ENCODE measurements around the gene SIRPD.

Gene SIRPD

DNA sequence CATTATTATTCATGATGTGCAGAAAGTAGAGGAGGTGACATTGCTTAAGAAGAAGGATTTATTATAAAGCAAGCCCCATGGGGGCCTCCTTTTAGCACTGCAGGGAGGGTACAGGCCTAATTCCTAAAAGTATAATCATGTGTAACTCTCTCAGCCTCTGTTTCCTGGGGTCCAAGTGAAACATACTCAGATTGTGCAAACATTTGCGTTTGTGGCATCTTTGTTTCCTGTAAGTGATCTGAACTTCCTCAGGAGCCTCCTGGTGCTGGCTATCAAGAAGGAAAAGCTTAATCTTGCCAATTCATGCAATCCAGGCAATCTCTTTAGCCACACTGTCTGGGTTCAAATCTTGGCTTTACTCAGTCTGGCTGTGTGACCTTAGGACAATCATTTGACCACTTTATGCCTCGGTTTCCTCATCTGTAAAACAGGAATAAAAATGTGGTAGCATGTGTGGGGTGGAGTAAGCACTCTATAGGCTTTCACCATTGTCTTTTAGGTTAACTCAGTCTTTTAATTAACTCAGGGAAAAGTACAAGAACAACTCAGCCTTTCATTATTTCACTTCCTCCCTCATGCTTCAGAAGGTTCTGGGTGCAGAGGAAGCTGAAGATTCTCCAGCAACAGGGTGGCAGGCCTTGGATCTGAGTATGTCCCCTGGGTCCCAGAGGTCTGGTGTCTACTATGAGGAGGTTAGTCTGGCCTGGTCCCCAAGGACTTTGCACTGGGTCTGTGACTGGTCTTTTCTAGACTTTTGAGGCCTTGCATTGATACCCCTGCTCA lies 65.5 kb downstream of the SIRPD start:
- DNase-seq: no peak

DNA sequence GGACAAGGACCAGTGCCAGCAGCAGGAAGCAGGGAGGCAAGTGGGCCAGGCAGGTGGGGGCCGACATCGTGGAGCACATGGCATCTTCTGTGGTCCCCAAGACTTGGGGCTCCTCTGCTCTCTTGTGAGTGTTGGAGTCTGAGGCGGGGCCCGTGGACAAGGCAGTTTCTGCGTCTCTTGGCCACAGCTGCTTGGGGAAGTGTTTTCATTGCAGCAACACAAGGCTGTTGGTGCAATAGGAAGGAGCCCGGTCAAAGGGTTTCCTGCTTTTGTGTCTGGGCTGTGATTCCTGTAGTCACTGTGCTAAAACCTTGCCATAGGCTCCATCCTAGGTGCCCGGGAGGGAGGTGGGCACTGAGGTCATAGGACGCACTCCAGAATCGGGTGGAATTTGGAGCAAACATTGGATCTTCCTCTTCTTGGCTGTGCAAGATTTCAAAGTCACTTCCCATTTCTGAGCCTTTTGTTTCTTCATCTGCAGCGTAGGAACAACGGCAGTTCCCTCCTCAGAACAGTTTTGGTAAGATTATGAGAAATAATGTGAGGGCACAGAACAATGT lies 66.1 kb downstream of the SIRPD start, which contains the start of gene SIRPB2:
TSS of gene SIRPB2 (minus strand) at position 140 of the 560 bp plus-strand sequence. CDS start at position 79, 61 bp downstream.
- no peak for DNase-seq

DNA sequence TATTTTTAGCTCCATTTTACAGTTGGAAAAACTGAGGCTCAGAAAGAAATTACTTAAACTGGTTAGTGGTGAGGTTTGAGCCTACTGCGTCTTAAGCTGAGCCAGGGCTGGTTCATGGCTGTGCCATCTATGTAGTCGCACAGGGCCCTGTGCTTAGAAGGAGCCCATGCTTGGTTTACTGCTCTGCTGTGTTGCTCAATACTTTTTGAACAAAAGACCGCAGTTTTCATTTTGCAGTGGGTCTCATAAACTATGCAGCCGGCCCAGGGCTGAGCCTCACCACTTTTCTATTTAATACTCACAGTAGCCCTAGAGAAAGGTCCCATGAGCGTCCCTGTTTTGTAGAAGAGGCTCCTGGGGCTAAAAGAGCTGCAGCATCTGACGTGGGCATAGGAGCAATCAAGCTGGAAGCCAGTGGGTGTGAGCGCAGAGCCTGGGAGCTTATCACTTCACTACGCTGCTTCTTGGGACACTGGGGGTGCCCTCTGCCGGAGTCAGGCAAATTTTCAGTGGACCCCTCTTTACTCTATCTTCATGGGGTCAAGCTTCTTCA lies 66.8 kb downstream of the SIRPD start:
- no peak for DNase-seq

DNA sequence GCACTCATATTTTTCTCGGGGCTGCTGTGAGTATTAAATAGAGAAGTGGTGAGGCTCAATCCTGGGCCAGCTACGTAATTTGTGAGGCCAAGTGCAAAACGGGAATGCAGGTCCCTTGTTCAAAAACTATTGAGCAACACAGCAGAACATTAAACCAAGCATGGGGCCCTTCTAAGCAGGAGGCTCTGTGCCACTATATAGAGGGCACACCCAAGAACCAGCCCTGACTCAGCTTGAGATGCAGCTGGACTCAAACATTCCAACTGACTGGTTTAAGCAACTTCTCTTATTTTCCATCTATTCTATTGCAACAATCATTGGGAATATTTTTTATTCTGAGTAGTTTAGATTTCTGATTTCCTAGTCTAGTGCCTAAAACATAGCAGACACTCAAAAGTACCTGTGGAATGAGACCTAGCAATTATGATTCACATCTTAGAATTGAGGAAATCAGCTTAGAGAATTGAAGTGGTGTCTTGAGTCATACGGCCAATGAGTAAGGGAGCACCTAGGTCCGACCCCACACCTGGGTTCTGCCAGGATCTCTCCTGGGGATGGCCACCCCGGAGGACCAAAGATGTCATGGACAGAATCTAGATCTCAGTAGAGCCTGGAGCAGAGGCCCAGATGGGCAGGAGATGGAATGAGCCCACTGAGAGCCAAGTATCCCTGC lies 67.6 kb downstream of the SIRPD start:
- no peak for DNase-seq

DNA sequence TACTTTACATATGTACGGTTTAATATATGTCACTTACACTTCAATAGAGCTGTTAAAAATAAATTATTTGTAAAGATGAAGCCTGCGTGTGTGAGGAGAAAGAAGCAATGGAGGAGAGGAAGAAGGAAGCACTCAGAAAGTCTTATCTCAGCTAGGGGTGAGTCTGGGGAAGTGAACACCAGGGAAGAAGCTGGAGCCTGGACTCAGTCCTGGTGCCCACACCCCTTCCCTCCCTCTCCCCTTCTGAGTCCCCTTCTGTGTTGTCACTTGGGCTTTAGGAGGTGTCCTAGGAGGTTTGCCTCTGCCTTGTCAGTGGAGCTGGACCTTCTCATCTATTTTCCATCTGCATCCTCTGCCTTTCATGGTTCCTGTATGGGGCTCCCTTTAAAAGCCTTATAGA lies 68.2 kb downstream of the SIRPD start:
- no peak for DNase-seq

DNA sequence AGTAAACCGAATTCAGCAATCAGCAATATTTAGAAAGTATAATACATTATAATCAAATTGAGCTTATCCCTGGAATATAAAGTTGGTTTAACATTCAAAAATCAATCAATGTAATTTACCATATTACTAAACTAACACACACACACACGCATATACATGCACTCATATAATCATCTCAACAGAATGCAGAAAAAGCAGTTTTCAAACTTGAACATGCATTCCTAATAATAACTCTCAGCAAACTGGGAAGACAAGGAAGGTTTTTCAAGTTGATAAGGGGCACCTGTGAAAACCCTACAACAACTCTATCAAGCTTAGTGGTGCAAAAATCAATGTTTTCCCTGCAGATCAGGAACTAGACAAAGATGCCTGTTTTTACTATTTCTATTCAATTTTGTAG lies 70.9 kb downstream of the SIRPD start:
- no peak for DNase-seq

DNA sequence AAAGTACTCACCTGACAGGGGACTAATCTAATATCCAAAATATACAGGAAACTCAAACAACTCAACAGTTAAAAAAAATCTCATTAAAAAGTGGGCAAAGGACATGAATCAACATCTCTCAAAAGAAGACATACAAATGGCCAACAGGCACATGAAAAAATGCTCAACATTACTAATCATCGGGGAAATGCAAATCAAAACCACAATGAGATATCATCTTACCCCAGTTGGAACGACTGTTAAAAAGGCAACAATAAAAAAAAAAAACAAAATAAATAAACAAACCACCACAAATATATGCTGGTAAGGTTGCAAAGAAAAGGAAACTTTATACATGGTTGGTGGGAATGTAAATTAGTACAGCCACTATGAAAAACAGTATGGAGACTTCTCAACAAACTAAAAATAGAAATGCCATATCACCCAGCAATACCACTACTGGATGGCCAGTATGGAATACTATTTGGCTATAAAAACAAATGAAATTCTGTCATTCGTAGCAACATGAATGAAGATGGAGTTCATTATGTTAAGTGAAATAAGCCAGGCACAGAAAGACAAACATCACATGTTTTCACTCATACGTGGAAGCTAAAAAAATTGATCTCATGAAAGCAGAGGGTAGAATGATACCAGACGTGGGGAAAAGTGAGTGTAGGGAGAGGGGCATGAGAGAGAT lies 72.9 kb downstream of the SIRPD start:
- DNase-seq: no peak
